Endothelial cell (in vitro differentiated cells): ENCODE measurements around the gene GNA12. TPM values are rescaled to one million over a fixed set of nuclear protein-coding genes. Genes with fewer than 3 reads are reported as not detected.

ENCODE experiments used
- DNase-seq: peaks from one replicate; pipeline ENCODE4 v3.0.0; 2021; ENCODE audit warnings: low spot score
- H3K27ac Mint-ChIP-seq: one replicate; pipeline ENCODE4 v1.8.0; 2021; ENCODE audit warnings: mixed read lengths, inconsistent platforms; ENCODE audit not compliant: unreplicated experiment
- H3K27me3 Mint-ChIP-seq: one replicate; pipeline ENCODE4 v1.8.0; 2021; ENCODE audit warnings: mild to moderate bottlenecking, moderate library complexity, mixed read lengths, inconsistent platforms; ENCODE audit not compliant: unreplicated experiment
- H3K36me3 Mint-ChIP-seq: one replicate; pipeline ENCODE4 v1.8.0; 2021; ENCODE audit warnings: mild to moderate bottlenecking, low read depth, mixed read lengths, inconsistent platforms; ENCODE audit not compliant: unreplicated experiment
- H3K4me1 Mint-ChIP-seq: one replicate; pipeline ENCODE4 v1.8.0; 2021; ENCODE audit warnings: mild to moderate bottlenecking, mixed read lengths, inconsistent platforms; ENCODE audit not compliant: unreplicated experiment
- H3K4me3 Mint-ChIP-seq: one replicate; pipeline ENCODE4 v1.8.0; 2021; ENCODE audit warnings: mild to moderate bottlenecking, mixed read lengths, inconsistent platforms; ENCODE audit not compliant: unreplicated experiment
- H3K9me3 Mint-ChIP-seq: one replicate; pipeline ENCODE4 v1.8.0; 2021; ENCODE audit warnings: mixed read lengths, inconsistent platforms; ENCODE audit not compliant: unreplicated experiment
- total RNA-seq: library from RNA; stranded (reverse); fragmentation: NEBNext Ultra II Directional; extraction: Animal tissue kit (Norgen Biotek cat#: 25700); gene quantifications from one replicate; pipeline ENCODE4 v1.2.1, GENCODE V29; 2021; ENCODE audit not compliant: unreplicated experiment
- TF ChIP-seq, protein P1 (sequence below): fragments of 200-600 bp; sonication (generic); IDR thresholded peaks from one replicate; pipeline ENCODE4 v1.5.0; 2021; ENCODE audit warnings: antibody characterized with exemption; ENCODE audit not compliant: unreplicated experiment

GNA12 gene
- total RNA-seq, 1 donor from 2014 or later: 105 TPM

DNA sequence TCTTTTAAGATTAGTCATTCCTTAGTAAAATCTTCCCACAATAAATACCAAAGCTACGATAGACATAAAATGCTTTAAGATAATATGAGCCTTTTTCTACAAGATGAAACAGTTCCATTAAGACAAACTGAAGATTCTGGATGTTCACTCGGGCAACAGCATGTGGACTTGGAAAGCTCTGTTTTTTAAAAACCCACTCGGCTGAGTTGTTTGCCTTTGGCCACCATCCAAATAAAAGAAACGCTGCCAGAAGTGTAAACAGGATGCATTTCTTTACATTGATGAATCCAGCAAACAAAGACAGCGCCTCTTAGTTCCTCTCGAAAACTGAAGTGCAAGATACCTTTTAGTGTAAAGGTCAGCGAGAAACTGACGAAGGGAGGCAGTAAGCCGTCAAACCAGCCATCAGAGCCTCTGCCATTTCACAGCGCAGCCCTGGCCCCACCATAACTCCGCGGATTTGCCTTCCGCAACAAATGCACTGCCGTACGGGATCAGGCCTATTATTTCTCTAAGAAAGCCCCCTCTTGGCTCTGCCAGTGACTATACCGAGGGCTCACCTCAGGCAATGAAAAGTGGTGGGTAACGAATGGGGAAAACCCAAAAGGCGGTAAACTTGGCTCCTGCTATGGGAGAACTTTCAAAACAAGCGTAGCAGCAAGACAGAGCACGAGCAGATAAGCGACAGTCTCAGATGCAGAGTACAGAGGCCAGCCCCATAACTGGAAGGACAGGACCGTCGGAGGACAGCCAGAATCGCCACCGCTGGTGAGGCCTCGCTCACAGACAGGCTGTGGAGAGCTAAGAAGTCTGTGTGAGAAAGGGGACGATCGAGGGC lies 41.4 kb downstream of the GNA12 start:
- Mint-ChIP-seq H3K4me3 (peak overlapping the region; percentile 49), H3K27me3 (peaks cover 5% of the 10 kb centered on the region), H3K4me1 (peaks cover 61% of the 10 kb centered on the region), H3K9me3 (no peaks in the 10 kb centered on the region), H3K36me3 (peaks cover 4% of the 10 kb centered on the region), H3K27ac (peak overlapping the region; percentile 81)
- TF ChIP-seq, protein P1, sequence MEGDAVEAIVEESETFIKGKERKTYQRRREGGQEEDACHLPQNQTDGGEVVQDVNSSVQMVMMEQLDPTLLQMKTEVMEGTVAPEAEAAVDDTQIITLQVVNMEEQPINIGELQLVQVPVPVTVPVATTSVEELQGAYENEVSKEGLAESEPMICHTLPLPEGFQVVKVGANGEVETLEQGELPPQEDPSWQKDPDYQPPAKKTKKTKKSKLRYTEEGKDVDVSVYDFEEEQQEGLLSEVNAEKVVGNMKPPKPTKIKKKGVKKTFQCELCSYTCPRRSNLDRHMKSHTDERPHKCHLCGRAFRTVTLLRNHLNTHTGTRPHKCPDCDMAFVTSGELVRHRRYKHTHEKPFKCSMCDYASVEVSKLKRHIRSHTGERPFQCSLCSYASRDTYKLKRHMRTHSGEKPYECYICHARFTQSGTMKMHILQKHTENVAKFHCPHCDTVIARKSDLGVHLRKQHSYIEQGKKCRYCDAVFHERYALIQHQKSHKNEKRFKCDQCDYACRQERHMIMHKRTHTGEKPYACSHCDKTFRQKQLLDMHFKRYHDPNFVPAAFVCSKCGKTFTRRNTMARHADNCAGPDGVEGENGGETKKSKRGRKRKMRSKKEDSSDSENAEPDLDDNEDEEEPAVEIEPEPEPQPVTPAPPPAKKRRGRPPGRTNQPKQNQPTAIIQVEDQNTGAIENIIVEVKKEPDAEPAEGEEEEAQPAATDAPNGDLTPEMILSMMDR: no peak
- no peak for DNase-seq

DNA sequence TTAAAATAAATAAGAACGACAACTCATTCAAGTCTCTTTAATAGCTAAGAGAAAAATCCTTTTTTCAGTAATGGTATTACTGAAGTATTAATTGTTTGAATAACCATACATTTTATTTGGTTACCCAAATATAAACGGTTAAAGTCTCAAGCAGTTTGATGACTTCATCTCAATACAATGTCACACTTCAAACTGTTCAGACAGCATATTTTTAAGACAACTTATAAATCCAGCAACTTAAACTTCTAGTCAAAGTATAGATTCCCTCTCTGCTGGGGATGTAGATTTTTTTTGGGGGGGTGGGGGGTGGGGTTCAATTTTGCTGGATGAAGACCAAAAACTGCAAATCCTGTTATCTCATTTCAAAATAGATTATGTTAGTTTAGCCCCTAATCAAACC lies 42.0 kb downstream of the GNA12 start:
- no peak for DNase-seq
- TF ChIP-seq, protein P1: no peak
- Mint-ChIP-seq H3K27me3 (peaks cover 5% of the 10 kb centered on the region), H3K27ac (peak overlapping the region; percentile 81), H3K4me1 (peaks cover 64% of the 10 kb centered on the region), H3K36me3 (peaks cover 4% of the 10 kb centered on the region), H3K4me3 (no peak overlapping the region), H3K9me3 (no peaks in the 10 kb centered on the region)

DNA sequence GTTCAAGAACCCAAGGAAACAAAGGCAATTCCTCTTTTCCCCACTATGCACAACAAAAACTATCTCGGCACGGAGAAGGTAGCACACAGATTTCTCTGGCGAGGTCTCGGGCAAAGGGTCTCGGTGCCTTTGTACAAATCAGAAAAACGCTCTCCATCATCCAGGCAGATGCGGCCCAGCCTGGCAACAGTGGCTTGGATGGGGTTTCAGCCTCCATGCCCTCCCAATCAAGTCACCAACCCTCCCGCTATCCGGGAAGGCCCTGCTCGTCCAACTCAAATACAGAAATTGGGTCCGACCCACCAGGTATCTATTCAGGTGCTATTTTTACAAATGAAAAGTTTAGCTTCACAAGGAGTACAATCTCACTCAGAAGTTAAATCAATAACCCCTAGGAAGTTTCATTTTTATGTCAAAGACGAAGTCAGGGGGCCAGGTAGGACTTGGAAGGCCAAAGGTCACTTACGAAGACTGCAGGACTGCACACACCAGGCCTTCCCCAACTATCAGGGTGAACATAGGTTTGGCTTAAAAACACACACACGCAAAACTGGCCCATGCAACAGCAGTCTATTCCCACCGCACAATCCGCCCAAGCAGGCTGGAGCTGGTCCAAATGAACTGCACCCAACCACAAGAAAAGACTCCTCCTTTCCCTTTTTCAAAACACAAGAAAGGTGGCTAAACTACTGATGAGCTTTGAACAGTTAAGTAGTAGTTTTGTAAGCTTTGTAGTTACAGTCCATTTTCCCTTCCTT lies 43.0 kb downstream of the GNA12 start:
- Mint-ChIP-seq H3K4me1 (peaks cover 69% of the 10 kb centered on the region), H3K36me3 (peaks cover 4% of the 10 kb centered on the region), H3K27me3 (peaks cover 5% of the 10 kb centered on the region), H3K27ac (no peak overlapping the region), H3K9me3 (no peaks in the 10 kb centered on the region), H3K4me3 (peak overlapping the region; percentile 54)
- TF ChIP-seq, protein P1: no peak
- no peak for DNase-seq

DNA sequence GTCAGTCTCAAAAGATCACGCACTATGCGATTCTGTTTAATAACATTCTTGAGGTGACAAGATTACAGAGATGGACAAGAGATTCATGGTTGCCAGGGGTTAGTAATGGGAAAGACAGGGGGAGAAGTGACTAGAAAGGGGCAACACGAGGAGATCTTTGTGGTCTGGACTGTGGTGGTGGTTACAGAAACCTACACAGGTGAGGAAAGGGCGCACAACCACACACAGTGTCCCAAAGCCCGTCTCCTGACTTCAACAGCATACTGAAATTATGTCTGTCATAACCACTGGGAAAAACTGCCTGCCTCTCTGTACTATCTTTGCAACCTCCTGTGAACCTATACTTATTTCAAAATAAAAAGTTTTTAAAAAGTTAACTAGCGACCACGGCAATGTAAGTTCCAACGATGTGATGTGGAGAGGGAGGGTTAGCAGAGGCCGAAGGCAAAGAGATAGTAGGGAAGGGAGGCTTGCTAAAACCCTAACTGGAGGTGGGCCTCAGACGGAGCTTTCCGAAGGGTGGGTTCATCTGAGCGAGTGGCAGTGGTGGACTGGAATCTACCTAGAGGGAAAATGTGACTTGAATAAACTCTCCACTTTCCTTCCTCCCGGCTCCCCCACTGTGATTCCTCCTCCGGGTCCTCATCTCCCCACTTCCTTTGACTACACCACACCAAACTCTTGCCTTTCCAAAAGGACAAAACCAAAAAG lies 43.7 kb downstream of the GNA12 start:
- peak overlapping the region; percentile 49 for H3K27ac Mint-ChIP-seq

More for the DNA sequence above, 43.7 kb downstream of the GNA12 start:
- Mint-ChIP-seq H3K4me3 (peak overlapping the region; percentile 7), H3K36me3 (peaks cover 4% of the 10 kb centered on the region), H3K9me3 (no peaks in the 10 kb centered on the region), H3K4me1 (peaks cover 69% of the 10 kb centered on the region), H3K27me3 (peaks cover 5% of the 10 kb centered on the region)
- no peak for DNase-seq
- TF ChIP-seq, protein P1: no peak
